HCT116 (cell line): ENCODE data around the gene PI4KA.

Experiments used
- EZH2 ChIP-seq: fragments of 200-600 bp; sonication (generic); IDR thresholded peaks from 2 replicates; pipeline ENCODE4 v1.6.1; 2017; ENCODE audit warnings: antibody characterized with exemption, mixed run types
- POLR2A ChIP-seq: IDR thresholded peaks from 2 replicates; pipeline ENCODE4 v1.7.0; 2011; ENCODE audit warnings: borderline replicate concordance; ENCODE audit not compliant: insufficient read depth, insufficient read length; ENCODE audit errors: extremely low read depth
- SRF ChIP-seq: IDR thresholded peaks from 2 replicates; pipeline ENCODE4 v1.6.1; 2012; ENCODE audit warnings: low read depth
- TF ChIP-seq, protein P1 (sequence below), 3 experiments: fragments of 200-600 bp in 1 of 3; sonication (generic) in 1 of 3; IDR thresholded peaks in 2 of 3; conservative IDR thresholded peaks in 1 of 3; 2 replicates each; pipeline ENCODE4 v1.5.1; 2012 to 2017; ENCODE audit warnings: low read depth in 2 of 3, low read length in 2 of 3, antibody characterized with exemption in 1 of 3, borderline replicate concordance in 1 of 3, control low read depth in 1 of 3, mild to moderate bottlenecking in 1 of 3, mixed read lengths in 1 of 3, mixed run types in 1 of 3, moderate library complexity in 1 of 3; ENCODE audit not compliant: insufficient read depth in 1 of 3

DNA sequence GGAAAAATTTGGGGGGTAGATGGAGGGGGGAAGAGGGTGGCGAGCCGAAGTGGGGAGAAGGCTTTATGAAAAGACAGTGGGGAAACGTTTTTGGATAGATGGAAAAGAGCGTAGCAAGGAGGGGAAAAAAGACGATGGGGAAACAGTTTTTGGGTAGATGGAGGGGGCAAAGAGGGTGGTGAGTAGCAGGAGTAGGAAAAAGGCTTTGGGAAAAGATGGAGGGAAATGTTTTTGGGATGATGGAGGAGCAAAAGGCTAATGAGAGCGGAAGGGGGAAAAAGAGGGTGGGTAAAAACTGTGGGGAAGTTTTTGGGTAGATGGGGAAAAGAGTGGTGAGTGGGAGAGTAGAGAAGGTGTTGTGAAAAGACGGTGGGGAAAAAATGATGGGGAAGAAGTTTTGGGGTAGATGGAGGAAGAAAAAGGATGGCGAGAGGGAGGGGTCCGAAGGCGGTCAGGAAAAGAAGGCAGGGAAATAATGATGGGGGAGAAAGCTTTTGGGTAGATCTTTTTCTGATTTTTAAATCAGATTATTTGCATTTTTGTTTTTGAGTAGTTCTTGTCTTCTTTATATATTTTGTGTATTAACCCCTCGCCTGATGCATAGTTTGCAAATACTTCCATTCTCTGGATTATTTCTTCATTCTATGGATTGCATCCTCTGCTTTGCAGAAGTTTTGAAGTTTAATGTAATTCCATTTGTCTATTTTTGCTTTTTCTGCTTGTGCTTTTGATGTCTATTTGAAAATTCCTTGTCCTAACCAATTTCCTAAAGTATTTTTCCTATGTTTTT lies 200.0 kb downstream of the PI4KA start:
- TF ChIP-seq POLR2A (no peak), EZH2 (no peak), SRF (no peak)
- TF ChIP-seq, protein P1, sequence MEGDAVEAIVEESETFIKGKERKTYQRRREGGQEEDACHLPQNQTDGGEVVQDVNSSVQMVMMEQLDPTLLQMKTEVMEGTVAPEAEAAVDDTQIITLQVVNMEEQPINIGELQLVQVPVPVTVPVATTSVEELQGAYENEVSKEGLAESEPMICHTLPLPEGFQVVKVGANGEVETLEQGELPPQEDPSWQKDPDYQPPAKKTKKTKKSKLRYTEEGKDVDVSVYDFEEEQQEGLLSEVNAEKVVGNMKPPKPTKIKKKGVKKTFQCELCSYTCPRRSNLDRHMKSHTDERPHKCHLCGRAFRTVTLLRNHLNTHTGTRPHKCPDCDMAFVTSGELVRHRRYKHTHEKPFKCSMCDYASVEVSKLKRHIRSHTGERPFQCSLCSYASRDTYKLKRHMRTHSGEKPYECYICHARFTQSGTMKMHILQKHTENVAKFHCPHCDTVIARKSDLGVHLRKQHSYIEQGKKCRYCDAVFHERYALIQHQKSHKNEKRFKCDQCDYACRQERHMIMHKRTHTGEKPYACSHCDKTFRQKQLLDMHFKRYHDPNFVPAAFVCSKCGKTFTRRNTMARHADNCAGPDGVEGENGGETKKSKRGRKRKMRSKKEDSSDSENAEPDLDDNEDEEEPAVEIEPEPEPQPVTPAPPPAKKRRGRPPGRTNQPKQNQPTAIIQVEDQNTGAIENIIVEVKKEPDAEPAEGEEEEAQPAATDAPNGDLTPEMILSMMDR (IDR thresholded peaks at IDR 0.05 in 2 of 3, conservative IDR thresholded peaks at IDR 0.05 in 1 of 3; ENCODE audit: borderline replicate concordance in 1 of 3, insufficient read depth in 1 of 3, low read depth in 2 of 3, low read length in 2 of 3), result no peak
